HUDEP-2 (cell line): ENCODE results near the gene CEP135.
"Not testable (repeated sequence)": the region's sequence is repeated elsewhere in the genome, so short reads cannot be mapped to it uniquely, and the experiment has no call there.

Source experiments
- DNase-seq, 76 experiments: peaks; one replicate each; lab custom pipeline; 2025; ENCODE audit not compliant: unreplicated experiment in 76 of 76; lab: John Stamatoyannopoulos, UW

CEP135 gene, protein sequence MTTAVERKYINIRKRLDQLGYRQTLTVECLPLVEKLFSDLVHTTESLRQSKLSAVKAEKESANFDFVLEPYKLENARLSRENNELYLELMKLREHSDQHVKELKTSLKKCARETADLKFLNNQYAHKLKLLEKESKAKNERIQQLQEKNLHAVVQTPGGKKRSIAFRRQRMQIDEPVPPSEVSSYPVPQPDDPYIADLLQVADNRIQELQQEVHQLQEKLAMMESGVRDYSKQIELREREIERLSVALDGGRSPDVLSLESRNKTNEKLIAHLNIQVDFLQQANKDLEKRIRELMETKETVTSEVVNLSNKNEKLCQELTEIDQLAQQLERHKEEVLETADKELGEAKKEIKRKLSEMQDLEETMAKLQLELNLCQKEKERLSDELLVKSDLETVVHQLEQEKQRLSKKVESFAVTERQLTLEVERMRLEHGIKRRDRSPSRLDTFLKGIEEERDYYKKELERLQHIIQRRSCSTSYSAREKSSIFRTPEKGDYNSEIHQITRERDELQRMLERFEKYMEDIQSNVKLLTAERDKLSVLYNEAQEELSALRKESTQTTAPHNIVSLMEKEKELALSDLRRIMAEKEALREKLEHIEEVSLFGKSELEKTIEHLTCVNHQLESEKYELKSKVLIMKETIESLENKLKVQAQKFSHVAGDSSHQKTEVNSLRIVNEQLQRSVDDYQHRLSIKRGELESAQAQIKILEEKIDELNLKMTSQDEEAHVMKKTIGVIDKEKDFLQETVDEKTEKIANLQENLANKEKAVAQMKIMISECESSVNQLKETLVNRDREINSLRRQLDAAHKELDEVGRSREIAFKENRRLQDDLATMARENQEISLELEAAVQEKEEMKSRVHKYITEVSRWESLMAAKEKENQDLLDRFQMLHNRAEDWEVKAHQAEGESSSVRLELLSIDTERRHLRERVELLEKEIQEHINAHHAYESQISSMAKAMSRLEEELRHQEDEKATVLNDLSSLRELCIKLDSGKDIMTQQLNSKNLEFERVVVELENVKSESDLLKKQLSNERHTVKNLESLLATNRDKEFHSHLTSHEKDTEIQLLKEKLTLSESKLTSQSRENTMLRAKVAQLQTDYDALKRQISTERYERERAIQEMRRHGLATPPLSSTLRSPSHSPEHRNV

GRCh38 chr4:55948726-55949481 lies at the start of gene CEP135:
Gene CEP135 (plus strand): TSS chr4:55948945. CDS start chr4:55952131, 3,186 bp downstream.
- DNase-seq, result peak; percentile 8 to 94 (median 89)

- no peak for DNase-seq
Observed at GRCh38 chr4:55902677-55903076, 46.1 kb upstream of the CEP135 start.

DNA sequence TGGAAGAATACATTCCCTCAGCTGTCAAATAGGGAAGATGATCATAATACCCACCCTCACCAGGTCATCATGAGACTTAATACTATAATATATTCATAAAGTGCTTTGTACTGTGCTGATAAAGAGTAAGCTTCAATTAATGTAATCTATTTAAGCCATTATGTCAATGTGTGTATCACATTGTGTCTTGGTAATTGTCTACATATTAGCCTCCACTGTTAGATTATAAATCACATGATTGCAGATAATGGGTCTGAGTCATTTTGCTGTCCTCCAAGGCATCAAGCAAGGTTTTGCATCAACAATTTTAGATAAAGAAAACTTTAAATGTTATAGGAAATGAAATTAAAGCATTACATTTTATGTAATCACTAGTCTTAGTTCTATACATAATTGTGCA lies 45.2 kb upstream of the CEP135 start:
- no peak for DNase-seq

GRCh38 chr4:55904576-55904975 lies 44.2 kb upstream of the CEP135 start:
- no peak for DNase-seq

- DNase-seq, result no peak
Observed at GRCh38 chr4:55906323-55906722, 42.4 kb upstream of the CEP135 start.

GRCh38 chr4:55906989-55907388 lies 41.8 kb upstream of the CEP135 start:
- DNase-seq, result no peak

GRCh38 chr4:55907469-55907868 lies 41.3 kb upstream of the CEP135 start:
- no peak for DNase-seq

GRCh38 chr4:55910140-55910539 lies 38.6 kb upstream of the CEP135 start:
- DNase-seq, result no peak

DNA sequence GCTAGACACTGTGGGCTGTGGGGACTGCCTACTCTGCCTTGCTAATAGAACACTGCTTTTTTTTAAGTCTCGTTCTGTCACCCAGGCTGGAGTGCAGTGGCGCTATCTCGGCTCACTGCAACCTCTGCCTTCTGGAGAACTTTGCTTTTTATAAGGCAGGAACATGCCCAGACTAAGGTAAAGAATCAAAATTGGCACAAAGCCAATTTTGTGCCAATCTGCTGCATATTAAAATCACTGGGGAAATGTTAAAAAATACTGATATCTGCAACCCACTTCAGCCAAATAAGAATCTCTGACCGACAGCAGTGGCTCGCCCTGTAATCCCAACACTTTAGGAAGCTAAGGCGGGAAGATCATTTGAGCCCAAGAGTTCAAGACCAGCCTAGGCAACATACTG lies 36.5 kb upstream of the CEP135 start:
- DNase-seq, result no peak

- no peak for DNase-seq
Observed at GRCh38 chr4:55920571-55920970, 28.2 kb upstream of the CEP135 start.

- DNase-seq, result no peak
Observed at GRCh38 chr4:55921093-55921492, 27.7 kb upstream of the CEP135 start.

DNA sequence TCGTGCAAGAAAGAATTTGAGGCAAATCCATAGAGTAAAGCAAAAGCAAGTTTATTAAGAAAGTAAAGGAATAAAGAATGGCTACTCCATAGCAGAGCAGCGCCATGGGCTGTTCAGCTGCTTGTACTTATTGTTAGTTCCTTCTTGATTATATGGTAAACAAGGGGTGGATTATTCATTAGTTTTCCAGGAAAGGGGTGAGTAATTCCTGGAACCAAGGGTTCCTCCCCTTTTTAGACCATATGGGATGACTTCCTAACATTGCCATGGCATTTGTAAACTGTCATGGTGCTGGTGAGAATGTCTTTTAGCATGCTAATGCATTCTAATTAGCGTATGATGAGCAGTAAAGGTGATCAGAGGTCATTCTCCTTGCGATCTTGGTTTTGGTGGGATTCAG lies 23.5 kb upstream of the CEP135 start:
- DNase-seq, result no peak

DNA sequence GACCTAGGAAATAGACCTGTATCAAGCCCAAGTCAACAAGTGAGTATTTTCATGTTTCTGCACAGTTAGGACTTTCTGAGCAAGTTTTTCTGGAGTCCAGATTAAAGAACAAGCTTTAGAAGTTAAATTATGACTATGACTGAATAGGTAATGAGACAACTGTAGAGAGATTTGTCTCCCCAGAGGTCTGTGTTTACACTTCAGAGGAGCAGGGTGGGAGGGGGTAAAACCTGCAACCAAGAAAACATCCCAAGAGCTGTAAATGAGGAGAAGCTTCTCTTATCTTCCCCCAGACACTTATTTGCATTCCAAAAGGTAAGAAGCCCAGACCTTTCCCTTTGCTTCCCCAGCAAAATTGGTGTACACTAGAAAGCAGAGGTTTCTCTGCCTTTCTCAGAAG lies 22.1 kb upstream of the CEP135 start:
- DNase-seq, result no peak

GRCh38 chr4:55927803-55928437 lies 20.8 kb upstream of the CEP135 start:
- DNase-seq, result peak in 3 of 76 experiments; percentile 3 to 20 (median 6)

DNA sequence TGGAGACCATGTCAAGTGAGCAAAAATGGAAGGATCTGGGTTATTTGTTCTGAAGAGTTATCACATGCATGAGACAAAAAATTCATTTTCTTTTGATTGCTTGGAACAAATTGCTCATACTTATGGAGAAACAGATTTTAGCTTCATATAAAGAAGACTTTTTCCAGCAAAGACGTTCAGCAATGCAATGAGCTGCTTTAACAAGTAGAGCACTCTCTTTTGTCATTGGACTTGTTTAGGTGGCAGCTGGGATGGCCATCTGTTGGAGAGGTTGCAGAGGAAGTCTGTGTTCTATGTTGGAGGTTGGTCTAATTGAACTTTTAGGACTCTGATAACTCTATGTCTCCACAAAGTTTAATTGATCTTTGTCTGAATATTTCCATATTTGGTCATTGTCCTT lies 19.9 kb upstream of the CEP135 start:
- no peak for DNase-seq

- no peak for DNase-seq
Observed at GRCh38 chr4:55931043-55931442, 17.7 kb upstream of the CEP135 start.

GRCh38 chr4:55931833-55932232 lies 16.9 kb upstream of the CEP135 start:
- no peak for DNase-seq

- DNase-seq, result no peak
Observed at GRCh38 chr4:55932511-55932910, 16.2 kb upstream of the CEP135 start.

DNA sequence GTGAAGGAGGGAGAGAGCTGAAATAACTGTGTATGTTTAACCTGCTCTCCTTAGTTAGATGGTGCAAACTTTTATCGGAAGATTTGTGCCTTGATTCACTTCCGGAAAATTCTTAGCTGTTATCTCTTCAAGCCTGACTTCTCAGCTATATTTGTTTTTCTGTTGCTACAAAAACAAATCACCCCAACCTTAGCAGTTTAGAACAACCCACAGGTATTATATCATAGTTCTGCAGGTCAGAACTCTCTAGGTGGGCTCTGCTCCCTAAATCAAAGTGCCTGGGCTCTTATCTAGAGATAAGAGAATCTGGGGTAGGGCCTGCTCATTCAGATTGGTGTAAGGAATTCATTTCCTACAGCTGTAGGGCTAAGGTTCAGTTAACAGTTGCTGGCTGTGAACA lies 15.1 kb upstream of the CEP135 start:
- DNase-seq, result no peak

- not testable (repeated sequence) for DNase-seq
Observed at GRCh38 chr4:55935907-55936306, 12.8 kb upstream of the CEP135 start.
